ENCODE measurements around the gene RNF181.
"Not testable (repeated sequence)": the region's sequence is repeated elsewhere in the genome, so short reads cannot be mapped to it uniquely, and the experiment has no call there.

Gene RNF181

DNA sequence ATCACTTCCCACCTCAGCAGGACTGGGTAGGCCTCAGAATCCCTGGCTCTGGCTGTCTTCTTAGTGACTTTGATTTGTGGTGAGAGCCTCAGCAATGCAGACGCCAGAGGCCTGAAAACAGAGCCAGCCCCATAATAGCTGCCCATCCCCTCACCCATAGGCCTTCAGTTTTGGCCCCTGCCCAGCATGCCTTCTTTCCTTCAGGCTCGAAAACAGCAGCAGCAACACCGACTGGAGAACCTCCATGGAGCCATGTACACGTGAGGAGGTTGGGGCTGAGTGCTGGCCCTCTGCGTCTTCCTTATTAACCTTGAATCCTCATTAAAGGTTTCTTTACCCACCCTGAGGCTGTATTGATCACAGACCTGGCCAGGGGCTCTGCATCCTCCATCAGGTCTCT lies 1.7 kb downstream of the RNF181 start:
- FAIRE-seq, result no peak

DNA sequence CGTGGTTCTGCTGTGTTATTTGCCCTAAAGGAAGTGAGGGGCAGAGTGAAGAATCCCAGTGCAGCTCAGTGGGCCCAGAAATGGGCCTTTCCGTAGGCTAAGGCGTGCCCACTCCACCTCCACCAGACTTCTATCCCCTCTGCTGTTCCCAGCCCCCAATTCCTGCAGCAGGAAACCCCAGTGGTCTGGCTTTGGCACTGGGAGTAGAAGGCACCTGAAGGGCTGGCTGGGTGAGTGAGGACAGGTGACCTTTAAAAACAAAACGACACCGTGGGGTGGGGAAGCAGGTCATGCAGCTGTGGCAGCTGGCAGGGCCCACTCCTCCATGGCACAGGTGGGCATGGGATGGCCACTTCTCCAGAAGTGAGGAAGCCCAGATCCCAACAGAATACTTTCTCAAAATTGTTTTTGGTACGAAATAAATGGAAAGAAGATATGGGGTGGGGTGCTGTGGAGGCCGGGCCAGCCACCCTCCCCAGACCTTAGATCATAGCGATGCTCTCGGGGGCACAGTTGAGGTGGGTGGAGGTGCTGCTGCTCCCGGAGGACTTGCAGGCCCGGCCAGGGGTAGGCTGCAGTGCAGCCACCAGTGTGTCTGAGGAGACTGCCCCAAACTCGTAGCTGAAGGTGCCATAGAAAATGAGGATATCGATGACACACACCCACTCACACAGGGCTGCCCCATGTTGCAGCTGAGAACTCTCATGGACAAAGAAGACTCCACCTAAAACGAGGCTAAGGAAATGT lies 3.2 kb downstream of the RNF181 start:
- FAIRE-seq, result no peak

DNA sequence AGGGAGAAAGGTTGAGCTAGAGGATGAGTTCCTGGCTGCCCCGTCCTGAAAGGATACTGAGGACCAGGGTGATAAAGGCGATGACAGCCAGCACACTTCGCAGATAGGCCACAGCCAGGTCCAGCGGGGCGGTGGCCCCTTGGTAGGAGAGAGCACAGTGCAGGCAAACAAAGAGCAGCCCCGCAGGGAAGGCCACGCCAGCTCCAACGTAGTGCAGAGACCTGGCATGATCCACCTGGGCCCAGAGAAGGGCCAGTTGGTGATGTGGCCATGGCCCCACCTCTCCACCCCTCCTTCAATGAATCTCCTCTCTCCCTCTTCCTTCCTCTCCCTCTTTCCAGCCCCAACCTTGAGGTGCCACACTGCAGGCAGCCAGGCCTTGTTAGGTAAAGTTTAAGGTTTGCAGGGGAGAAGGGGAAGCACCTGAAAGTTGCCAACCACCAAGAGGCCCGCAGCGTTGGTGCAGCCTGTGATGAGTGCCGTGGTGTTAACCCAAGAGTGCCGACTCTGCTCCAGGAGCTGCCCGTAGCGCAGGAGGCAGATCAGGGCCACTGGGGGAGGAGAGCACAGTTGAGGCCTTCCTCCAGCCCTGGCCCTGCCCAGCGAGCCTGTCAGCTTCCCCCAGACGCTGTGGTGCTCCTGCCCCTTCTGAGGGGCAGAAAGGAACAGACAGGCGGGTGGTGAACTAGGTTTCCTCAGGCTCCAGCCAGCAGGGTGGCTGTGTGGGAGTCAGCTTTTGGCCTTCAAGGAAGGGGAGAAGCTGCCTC lies 4.1 kb downstream of the RNF181 start:
- FAIRE-seq, result no peak

DNA sequence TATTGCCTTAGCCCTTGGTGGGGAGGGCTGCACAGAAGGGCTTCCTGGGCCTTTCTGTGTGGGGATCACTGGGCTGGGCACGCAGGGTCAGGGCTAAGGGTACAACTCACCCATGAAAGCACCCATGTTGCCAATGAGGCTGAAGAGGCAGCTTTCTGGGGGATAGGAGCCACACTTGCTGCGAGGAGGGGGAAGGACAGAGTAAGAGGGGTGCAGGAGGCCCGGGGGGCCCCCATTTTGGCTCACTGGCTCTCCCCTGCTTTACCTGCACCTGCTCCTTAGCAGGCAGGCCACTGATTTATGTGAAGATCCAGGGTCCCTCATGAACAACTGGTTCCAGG lies 4.7 kb downstream of the RNF181 start:
- no peak for FAIRE-seq

GRCh38 chr2:85600951-85601770 lies 5.6 kb downstream of the RNF181 start:
- no peak for FAIRE-seq

- FAIRE-seq, result no peak
These were observed 6.4 kb downstream of the RNF181 start for GRCh38 chr2:85601771-85602475.

- FAIRE-seq, result no peak
These were observed 7.1 kb downstream of the RNF181 start, which contains the start of gene TMEM150A for GRCh38 chr2:85602476-85603234. TSS of gene TMEM150A (minus strand) at chr2:85602698. CDS start at chr2:85601948, 750 bp downstream.

GRCh38 chr2:85604133-85604444 lies 8.5 kb downstream of the RNF181 start:
- FAIRE-seq, result not testable (repeated sequence)

DNA sequence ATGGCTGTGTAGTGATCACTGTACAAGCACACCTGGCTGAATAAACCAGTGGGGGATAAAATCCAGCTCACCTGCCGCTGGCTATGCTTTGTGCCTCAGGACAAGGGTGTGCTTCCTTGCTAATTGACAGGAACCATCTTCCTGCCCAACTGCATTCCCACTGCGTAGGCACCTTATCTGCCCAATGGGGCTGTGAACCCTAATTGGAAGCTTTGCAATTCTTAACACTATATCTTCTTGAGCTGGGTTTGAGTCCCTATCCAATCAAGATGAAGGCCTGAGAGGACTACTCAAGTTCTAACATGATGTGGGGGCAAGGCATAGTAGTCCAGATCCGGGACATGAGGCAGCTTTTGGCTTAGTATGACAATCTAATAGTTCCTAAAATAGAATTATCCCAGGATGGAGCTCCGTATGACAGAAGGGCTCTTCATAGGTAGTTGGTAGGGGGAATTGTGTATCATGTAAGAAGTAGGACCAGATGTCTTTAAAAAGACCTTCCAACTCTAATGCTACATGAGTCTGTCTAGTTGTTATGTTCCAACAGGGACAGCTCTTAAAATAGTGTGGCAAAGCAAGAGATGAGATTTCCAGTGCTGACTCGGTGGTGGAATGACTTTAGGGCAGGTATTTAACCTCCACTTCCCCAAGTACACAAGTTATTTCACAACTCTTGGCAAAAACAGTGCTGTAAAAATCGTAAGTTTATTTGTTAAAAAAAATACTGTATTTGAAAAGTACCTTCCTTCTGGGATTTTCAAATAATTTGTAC lies 9.2 kb downstream of the RNF181 start:
- no peak for FAIRE-seq

GRCh38 chr2:85605406-85606115 lies 10.0 kb downstream of the RNF181 start:
- no peak for FAIRE-seq

DNA sequence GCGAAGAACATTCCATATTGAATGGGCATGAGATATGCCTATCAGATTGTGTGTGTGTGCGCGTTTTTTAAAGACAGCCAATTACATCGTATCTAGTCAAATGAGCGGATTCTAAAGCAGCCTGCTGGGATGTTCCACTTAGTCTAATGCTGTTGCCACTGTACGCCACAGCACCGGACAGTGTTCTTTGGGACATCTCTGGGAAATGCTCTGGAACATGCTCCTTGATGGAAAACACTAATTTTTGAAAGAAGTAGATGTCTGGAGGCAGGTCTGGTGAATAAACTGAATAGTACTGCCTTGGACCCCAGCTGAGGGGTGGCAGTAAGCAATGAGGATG lies 10.5 kb downstream of the RNF181 start:
- FAIRE-seq, result no peak

GRCh38 chr2:85607268-85608215 lies 12.0 kb downstream of the RNF181 start:
- FAIRE-seq, result no peak

DNA sequence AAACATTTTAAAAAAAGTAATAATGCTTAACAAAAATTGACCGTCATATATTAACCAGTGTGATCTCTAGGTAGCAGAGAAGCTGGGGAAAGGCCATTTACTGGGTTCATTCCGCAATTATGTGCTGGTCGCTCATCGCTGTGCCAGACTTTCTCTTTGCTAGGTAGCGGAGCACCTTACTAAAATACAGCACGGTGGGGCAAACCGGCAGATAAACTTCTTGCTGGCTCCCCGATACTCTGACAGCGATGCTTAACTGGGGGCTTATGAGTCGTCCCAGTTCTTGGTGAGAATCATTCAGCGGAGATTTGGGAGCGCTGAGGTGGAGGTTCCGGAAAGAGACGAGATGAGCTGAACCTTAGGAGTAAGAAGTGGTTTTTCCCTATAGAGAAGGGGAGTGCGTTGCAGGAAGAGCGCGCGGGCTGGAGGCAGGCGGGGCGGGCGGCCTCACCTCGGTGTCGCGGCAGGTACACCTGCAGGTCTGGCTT lies 15.7 kb downstream of the RNF181 start:
- FAIRE-seq, result no peak

GRCh38 chr2:85611705-85612587 lies 16.4 kb downstream of the RNF181 start, which contains the start of gene C2orf68:
TSS of gene C2orf68 (minus strand) at chr2:85612066. CDS start at chr2:85611984, 82 bp downstream.
- FAIRE-seq, result peak; percentile 43

DNA sequence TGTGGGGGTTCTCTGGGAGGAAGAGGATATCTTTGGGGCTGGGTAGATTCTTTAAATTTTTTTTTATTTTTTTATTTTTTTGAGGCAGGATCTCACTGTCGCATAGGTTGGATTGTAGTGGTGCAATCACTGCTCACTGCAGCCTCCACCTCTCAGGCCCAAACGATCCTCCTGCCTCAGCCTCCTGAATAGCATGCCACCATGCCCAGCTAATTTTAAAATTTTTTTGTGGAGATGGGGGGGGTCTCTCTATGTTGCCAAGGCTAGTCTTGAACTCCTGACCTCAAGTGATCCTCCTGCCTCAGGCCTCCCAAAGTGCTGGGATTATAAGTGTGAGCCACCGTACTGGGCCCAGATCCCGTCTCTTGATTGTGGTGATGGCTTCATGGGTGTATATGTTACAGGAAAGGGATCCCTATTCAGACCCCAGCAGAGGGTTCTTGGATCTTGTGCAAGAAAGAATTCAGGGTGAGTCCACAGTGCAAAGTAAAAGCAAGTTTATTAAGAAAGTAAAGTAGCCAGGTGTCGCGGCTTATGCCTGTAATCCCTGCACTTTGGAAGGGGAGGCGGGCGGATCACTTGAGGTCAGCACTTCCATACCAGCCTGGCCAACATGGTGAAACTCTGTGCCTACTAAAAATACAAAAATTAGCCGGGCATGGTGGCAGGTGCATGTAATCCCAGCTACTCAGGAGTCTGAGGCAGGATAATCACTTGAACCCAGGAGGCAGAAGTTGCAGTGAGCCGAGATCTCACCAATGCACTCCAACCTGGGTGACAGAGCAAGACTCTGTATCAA lies 18.4 kb downstream of the RNF181 start:
- FAIRE-seq, result no peak

DNA sequence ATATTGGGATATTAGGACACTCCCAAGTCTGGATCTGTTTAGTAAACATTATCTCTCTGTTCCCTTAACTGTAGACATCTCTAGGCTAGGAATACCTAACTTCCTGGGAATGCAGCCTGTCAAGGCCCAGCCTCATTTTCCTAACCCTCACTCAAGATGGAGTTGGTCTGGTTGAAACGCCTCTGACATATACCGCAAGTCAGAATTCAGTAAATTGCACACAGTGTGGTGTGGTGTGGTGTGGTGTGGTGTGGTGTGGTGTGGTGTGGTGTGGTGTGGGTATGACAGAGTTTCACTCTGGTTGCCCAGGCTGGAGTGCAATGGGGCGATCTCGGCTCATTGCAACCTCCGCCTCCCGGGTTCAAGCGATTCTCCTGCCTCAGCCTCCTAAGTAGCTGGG lies 19.2 kb downstream of the RNF181 start:
- not testable (repeated sequence) for FAIRE-seq

DNA sequence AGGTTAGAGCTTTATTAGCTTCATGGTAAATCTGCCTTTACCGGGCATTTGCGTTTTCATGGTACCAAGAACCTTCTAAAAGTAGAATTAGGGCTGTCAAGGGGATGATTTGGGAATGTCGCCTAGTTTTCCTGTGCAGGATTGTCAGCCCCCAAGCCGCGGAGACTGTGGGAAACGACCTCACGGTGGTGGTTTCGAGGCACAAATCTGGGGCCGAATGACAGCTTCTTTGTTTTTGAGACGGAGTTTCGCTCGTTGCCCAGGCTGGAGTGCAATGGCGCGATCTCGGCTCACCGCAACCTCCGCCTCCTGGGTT lies 19.8 kb downstream of the RNF181 start:
- FAIRE-seq, result no peak

GRCh38 chr2:85617723-85618122 lies 22.2 kb downstream of the RNF181 start:
- not testable (repeated sequence) for FAIRE-seq
